Adrenal gland (tissue), 5 donors: ENCODE measurements around the gene LGALS4.

Experiments used
- CTCF ChIP-seq, 6 experiments: fragments of 450-650 bp in 4 of 6; fragments of 200-600 bp in 2 of 6; sonication (generic) in 1 of 6; IDR thresholded peaks; 1 replicate in 5 of 6; 2 replicates in 1 of 6; pipeline versions ENCODE4 v1.5.1 to v1.8.0; 2016 to 2021; ENCODE audit warnings: antibody characterized with exemption in 6 of 6, mild to moderate bottlenecking in 2 of 6, moderate library complexity in 1 of 6
- POLR2A ChIP-seq, 2 donors: fragments of 450-650 bp; IDR thresholded peaks; one replicate each; pipeline ENCODE4 v1.6.1; 2017; ENCODE audit warnings: antibody characterized with exemption in 2 of 2, mild to moderate bottlenecking in 2 of 2, moderate library complexity in 1 of 2
- donor health status: DM: no; HTN: no; CAD: no.

- TF ChIP-seq CTCF (IDR thresholded peaks at IDR 0.05) (no peak), POLR2A (IDR thresholded peaks at IDR 0.05) (no peak)
Observed at GRCh38 chr19:38808741-38809140, 4.0 kb downstream of the LGALS4 start.
